COR-L47 (cell line): Measurements from ENCODE around the gene SMIM29.
A peak's percentile ranks its signal among the peaks of the same experiment; 100 is the strongest.

ENCODE experiments used
- DNase-seq: peaks from one replicate; lab custom pipeline; 2025; lab: John Stamatoyannopoulos, UW

The SMIM29 gene

DNA sequence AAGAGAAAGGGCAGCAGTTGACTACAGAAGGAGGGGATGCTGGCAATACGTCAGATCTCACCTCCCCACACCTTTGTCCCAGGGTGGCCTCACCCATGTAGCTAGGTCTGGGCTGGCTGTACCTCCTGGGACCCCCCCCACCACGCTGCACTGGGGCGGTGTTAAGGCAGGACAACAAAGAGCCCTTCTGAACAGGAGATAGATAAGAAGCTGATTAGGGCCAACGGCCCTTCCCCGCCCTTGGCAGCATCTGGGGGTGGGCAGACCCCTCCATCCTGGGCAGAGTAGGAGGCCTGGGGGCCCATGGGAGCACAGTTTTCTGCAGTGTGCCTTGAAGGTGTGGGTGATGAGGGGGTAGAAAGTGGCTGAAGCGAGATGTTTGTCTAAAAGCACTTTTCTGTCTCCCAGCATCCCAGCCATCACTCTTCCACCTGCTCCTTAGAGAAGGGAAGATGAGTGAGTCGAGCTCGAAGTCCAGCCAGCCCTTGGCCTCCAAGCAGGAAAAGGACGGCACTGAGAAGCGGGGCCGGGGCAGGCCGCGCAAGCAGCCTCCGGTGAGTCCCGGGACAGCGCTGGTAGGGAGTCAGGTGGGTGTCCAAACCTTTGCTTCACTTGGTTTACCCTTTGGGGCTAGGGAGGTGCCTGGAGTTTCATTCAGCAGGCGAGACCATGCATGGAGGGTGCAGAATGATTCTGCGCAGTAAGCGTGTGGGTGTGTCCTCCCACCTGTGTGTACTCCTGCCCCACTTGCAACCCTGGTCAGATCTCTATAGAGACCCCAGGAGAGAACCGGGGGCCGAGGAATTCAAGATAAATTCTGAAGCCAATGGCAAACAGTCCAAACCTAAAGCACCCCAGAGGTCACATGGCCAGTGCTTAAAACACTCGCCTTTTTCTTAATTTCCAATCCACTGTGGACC, 8.2 kb downstream of the SMIM29 start:
- no peak for DNase-seq

DNA sequence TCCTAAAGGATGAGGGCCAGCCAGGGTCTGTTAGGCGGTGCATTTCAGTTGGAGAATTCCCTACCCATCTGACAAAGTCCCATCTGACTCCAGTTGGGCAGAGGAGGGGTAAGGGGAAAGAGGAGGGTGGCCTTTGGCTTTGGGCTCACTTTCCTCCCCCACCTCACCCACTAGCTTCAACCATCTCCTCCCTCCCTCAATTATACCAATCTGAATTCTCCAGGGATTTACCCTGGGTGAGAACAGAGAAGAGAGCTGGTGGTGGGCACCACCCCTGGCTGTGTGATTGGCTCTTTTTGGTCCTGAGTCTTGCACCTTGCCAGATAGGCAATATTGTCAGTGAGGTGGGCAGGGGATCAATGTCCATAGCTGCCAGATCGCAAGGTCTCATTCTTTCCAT, 8.9 kb downstream of the SMIM29 start:
- no peak for DNase-seq

DNA sequence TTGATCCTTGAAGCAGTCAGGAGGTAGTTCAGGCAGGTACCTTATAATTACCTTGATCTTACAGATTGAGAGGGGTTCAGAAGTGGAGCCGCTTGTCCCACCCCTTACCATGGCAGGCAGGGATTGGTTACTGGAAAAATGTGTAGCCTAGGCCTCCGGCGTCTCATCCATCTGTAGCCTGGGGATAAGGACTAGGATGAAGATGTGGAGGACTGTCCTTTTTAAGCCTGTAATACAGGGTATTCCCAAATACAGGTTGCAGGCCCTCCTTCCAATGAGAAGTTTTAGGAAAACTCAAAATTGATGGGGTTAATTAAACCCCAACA, 9.3 kb downstream of the SMIM29 start:
- no peak for DNase-seq

DNA sequence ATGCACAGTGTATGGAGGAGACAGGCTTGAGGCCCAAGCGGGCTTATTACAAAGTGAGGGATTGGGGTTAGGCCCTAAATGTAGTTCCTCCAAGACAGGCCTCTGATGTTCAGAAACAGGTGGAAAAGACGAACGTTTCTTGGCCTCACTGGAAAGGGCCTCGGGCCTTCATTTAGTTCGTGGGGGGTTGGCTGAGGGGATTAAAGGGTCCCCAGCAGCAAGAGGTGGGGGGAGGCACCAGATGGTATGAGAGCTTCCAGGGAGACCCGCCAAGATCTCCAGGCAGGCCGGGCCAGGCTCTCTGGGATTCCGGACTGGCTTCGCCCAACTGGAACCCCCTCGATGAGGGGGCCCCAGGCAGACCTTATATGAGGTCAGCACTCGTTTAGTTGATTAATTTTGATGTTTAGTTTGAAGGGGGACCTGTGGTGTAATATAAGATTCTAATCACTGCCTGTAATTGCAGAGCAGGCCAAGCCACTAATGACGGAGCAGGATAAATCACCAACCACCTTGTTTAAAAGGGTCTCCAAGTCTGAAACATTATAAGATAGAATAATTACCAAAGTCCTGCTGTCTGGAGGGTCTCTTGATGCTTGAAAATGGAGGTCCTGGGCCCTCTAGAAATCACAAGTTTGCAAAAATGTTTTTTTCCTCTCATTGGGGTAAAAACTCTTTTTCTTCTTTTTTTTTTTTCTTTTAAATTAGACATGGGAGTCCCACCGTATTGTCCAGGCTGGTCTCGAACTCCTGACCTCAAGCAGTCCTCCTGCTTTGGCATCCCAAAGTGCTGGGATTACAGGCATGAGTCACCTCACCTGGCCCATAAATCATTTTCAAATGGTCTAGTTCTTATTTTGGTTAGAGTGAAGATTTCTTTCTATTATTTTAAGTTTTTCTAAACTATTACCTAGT, 10.0 kb downstream of the SMIM29 start:
- DNase-seq: no peak

DNA sequence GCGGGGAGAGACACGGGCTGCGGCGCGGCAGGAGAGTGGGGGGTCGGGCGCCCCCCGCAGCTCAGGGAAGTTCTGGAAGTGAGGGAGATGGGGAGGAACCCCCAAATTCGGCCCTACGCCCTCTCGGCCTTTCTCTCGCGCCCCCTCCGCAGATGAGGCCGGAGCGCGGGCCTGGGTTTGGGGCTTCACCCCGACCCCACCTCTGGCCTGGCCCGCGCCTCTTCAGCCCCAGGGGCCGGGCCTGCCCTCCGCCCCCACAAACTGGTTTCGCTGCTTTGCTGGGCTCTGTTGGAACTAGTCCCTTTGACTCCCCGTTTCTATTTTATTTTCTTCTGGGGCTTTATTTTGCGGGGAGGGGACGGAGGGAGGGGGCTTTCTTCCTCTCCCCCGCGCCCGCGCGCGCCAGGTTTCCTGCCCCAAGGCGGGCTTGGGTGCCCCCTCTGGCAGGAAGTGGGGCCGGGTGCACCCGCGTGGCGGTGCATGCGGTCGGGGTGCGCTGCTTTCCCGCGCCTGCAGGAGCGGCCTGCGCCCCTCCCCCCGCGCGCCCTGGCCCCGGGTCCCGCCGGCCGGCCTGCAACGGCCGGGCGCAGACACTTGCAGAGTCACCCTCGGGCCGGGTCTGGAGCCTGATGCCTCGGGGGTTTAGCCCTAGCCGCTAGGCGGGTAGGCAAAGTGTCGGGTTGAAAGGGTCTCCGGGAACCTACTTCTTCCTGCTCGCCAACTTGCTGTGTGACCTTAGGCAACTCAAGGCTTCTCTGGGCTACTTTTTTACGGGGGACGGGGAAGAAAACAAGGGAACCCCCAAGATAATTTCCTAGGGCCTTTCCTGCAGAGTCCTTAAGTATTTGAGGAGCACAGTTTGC, 10.9 kb downstream of the SMIM29 start:
- DNase-seq: peak; percentile 69

DNA sequence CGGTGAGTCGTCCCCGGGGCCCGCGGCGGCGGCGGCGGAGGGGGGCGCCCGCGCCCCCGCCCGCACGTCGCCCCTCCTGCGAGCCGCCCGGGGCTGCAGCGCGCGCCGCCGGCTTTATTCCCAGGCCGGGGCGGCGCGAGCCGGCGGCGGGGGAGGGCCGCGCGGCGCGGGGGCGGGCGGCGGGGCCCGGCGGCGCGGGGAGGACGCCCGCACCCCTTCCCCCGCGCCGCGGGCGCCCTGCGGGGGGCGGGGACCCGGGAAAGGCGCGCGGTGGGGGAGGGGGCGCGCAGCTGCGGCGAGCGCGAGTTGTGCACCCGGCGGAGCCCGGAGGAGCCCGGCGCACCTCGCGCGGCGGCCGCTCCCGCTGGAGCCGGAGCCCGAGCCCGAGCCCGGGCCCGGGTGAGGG, 11.5 kb downstream of the SMIM29 start:
- peak; percentile 41 for DNase-seq

DNA sequence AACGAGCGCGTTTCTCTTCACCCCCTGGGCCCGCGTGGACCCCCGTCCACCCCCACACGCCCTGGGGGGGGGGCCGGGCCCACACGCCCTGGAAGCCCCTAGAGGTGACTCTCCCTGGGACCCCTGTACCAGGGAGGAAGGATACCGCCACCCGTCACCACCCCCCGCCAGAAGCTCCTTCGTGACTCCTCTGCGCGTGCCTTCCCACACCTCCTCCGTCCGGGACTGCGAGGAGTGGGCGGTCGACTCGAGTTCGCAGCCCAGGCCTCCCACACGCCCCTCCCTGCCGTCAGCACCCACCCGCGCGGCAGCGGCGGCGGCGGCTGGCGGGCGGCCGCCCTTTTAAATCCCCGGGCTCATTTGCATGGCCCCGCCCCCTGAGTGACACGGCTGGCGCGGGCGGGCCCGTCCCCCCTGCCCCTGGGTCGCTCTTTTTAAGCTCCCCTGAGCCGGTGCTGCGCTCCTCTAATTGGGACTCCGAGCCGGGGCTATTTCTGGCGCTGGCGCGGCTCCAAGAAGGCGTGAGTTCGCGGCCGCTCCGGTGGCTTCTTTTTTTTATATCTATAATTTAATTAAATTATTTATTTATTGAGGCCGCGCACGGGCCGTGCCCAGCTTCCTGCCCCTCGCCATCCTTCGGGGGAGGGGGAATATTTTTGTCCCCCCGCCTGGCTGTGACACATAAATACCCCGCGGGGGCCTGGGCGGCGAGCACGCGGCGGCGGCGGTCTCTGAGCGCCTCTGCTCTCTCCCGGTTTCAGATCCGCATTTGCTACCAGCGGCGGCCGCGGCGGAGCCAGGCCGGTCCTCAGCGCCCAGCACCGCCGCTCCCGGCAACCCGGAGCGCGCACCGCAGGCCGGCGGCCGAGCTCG, 12.1 kb downstream of the SMIM29 start, which contains the start of gene HMGA1:
Gene HMGA1 (plus strand): TSS at position 431 of the 873 bp plus-strand sequence. CDS start 3,908 bp downstream, outside the sequence.
- DNase-seq: peak; percentile 90

DNA sequence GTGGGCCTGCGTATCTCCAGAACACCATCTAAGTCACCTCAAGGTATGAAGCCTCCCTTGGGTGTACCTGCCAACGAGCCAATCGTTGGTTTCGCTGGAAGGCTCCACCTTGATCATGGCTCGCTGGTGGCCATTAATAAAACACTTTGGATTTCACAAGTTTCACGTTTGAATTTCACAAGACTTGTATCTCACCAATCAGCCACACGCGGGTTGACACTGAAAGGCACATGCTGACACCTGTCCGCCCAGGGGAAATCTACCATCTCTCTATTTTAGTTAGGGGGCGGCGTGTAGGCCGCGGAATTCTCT, 12.7 kb downstream of the SMIM29 start:
- no peak for DNase-seq

DNA sequence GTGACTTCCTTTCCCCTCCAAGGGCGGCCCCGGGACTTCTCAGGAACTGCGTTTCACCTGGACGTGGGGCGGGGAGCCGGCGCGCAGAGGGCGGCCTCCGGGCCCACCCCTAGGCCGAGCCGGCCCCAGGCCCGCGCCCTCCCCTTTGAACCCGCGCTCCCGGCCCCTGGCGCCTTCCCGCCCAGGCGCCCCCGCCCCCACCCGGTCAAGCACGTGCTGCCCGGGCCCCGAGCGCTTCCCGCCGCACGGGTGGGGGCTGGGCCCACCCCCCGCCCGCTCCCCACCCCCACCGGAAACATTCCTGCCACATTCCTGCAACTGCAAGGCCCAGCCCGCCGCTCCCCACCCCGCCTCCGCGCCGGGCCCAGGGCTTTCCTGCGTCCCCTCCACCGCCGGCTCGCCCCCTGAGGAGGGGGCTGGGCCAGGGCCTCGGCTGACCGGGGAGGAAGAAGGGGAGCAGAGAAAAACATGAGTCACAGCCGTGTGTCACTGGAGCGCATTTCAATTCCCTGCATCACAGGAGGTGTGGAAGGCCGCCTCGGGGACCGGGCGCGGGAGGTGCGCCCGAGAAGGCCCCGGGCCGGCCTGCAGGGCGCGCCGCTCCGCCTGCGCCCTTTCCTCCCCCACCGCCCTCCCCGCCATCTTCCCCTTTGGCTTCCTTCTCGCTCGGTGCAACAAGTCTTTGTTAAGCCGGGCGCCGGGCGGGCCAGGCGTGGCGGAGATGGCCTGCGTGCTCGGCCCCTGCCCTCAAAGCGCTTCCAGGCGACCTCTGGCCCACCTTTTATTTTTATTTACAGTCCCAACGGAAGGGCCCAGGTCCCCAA, 13.3 kb downstream of the SMIM29 start:
- no peak for DNase-seq

DNA sequence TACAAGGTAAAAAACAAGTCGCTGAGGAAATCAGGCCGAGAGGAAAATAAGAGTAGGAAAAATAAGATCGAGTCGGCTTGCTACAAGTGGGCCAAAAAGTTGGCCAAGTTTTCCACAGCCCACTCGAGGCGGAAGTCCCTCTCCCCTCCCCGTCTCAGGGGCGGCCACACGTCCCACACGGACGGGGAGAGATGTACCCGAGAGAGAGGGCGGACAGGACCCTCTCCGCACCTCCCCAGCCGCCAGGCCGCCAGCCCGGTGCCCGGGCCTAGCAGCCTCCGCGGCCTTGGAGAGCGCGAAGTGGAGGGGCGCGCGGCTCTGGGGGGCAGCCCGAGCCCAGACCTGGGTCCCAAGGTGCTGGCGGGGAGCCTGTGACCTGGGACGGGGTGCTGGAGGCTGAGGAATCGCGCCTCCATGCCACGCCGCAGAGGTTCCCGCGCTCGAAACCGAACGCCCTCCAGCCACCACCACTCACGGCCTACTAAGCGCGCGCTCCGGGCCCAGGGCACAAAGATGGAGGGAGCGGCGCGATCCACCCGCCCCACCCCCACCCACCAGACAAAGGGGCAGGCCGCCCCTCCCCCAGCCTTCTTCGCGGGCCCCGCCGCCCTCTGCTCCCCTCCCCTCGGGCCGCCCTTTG, 14.0 kb downstream of the SMIM29 start:
- DNase-seq: no peak

DNA sequence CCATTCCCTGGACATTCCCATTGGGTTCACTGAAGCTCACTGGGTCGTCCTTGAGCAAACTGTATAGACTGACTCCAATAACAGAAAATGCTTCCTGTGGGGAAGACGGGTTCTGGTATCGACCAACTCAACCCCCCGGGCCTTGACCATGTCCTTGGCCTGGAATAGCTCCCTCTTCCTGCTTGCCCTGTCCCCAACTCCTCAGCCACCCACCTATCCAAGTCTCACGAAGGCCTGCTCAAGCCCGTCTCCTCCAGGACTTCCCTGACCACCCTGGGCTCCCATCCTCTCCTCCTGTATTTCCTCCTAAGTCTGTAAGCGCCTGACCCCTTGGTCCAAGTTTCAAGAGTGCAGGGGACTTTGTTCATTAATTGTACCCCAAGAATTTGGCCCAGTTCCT, 14.9 kb downstream of the SMIM29 start:
- no peak for DNase-seq

DNA sequence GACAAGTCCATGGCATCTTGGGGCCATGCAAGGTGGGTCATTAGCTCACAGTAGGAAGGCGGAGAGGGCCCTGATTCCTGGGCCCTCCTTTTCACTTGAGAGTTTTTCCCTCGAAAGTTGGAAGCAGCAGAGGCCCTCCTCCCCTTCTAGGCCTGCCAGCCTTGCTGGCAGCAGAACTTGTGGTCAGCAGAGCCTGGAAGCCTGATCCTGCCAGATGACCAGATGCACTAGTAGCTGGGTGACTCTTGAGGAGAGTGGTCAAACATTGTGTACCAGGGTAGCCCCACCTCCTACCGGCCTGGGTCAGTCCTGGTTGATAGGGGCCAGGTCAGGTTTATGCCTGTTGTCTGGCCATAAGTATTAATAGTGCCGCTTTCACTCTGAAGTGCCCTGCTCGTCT, 15.9 kb downstream of the SMIM29 start:
- DNase-seq: no peak

DNA sequence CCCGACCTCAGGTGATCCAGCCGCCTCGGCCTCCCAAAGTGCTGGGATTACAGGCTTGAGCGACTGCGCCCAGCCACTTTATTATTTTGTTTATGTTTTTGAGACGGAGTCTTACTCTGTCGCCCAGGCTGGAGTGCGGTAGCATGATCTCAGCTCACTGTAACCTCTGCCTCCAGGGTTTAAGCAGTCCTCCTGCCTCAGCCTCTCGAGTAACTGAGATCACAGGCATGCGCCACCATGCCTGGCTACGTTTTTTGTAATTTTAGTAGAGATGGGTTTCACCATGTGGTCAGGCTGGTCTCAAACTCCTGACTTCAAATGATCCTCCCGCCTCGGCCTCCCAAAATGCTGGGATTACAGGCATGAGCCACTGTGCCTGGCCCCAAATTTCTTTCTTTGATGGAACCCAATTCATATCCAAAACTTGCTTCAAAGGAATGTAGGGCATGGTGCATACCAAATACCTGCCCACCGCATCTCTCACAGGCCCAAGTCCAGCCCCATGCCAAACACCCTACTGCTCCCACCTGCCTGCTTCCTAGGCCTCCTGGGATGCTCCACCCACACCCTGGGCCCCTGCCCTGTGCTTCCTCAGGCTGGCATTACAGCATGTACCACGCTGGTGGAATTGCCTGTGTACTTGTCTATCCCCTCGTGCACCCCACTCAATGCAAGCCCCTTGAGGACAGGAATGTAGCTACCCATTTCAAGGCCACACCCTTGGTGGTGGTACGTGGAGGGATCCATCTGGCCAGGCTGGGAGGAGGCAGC, 17.1 kb downstream of the SMIM29 start:
- DNase-seq: no peak

DNA sequence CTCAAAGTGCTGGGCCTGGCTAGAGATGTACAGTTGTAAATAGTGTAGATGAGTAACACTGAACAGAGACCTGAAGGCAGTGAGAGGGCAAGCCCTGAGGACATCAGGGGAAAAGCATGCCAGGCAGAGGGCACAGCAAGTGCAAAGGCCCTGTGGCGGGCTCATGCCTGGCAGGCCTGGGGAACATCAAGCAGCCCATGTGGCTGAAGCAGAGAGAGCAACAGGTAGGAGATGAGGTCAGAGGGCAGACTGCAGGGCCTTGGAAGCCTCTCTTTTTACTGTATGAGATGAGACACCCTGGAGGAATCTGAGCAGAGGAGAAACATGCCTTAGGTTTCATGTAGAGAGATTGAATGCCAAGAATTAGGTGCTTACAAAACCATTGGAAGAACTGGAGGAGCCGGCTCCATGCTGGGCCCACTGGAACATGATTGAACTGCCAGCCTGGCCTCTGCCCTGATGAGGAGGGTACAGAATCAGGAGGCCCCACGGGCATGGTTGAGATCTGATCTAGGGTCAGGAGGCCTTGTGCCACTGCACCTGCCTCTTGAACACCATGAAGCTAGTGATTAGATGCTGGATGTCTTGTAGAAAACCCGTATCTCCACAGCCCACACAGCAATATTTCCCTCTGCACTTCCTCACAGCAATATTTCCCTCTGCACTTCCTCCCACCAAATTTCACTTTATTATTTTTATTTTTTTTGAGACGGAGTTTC, 18.0 kb downstream of the SMIM29 start:
- no peak for DNase-seq

DNA sequence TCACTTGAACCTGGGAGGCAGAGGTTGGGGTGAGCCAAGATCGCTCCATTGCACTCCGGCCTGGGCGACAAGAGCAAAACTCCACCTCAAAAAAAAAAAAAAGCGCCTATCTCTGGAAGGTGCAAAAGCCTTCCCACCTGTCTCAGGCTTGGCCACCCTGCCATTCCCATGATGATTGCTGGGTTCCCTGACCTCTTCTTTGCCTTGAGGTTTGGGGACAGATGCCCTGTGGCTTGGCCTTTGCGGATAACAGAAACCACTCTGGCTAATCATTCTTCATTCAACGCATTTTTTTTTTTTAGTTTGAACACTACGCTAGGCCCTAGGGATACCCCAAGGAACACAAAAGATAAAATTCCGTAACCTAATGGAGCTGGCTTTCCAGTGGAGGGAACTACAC, 18.9 kb downstream of the SMIM29 start:
- DNase-seq: no peak

DNA sequence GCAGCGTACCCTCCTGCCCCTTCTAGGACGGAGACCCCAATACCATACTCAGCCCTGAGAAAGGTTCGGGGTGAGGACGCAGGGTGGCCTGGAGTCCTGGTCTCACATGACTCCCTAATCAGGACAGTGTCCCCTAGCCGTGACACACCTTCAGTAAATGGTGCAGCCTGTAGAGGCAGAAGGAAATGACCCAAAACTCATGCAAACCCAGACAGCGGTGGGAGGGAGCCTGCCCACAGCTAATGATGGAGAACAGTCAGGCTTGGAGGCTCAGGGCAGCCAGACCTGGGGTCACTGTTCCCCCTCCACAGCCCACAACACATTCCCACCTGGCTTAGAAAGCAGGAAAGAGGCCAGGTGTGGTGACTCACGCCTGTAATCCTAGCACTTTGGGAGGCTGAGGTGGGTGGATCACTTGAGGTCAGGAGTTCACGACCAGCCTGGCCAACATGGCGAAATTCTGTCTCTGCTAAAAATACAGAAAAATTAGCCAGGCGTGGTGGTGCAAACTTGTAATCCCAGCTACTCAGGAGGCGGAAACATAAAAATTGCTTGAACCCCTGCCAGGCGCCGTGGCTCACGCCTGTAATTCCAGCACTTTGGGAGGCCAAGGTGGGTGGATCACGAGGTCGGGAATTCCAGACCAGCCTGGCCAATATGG, 20.9 kb downstream of the SMIM29 start:
- DNase-seq: no peak

DNA sequence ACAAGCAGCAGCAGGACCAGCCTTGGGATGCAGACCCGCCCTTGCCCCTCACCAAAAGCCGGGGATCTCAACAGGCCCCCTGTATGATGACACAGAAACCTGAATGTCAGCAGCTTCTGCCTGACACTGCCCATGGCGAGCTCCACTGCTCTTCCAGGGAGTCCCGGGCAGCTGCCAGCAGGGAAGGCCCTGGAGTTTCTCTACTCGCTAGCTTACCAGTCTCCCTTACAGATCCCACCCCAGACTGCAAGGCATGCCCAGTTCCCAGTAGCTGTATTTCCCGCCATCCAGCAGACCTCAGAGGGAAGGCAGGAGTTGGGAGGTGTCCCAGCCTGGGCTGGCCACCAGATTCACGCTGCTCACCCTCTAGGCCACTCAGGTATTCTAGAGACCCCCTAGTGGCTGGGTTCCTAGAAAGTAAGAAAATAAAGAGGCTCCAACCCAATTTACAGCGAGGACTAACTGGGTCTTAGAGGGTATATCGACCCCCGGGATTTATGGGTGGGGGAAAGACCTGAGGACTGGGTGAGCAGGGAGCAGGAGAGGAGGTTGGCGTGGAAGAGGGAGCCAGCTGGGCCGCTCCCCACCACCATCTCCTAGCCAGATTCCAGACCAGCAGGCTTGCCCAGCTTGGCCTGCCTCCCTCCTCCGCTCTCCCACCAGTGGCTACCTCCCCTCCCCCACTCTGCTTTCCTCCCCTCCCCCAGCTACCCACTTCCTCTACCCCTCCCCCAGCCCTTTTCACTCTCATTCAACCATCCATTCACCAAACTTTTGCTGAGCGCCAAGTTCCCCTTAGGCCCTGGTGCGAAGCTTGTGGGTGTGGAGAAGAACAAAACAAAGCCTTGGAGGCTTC, 21.8 kb downstream of the SMIM29 start:
- no peak for DNase-seq
